Neural progenitor cell (in vitro differentiated cells): Measurements from ENCODE around the gene NRG3.

Source experiments
- CTCF ChIP-seq: fragments of 200-600 bp; sonication (generic); IDR thresholded peaks from 2 replicates; pipeline ENCODE4 v1.5.1; 2017; ENCODE audit warnings: antibody characterized with exemption, mild to moderate bottlenecking
- EZH2 ChIP-seq: fragments of 200-600 bp; sonication (generic); IDR thresholded peaks from 2 replicates; pipeline ENCODE4 v1.6.1; 2017; ENCODE audit warnings: antibody characterized with exemption, mild to moderate bottlenecking, moderate library complexity

GRCh38 chr10:82084904-82085303 lies 209.9 kb downstream of the NRG3 start:
- TF ChIP-seq CTCF, result peak; percentile 35
- no peak for TF ChIP-seq EZH2
